Measurements from ENCODE around the gene XPNPEP1. TPM values are rescaled to one million over a fixed set of nuclear protein-coding genes. Genes with fewer than 3 reads are reported as not detected.

Gene XPNPEP1
- total and polyA plus RNA-seq, 12 donors = 17.8 to 103 (median 58.4) TPM

- DNase-seq = peak in 6 of 7 donors; percentile 50 to 88 (median 78)
- 58 to 67% (median 61%) methylated on average over 5 of the region's 5 CpGs for WGBS, 4 donors
- Histone ChIP-seq H3K4me1 (replicated peaks in 1 of 2) (peaks cover 32 to 53% of the 10 kb centered on the region in 2 donors), H3K4me3 (no peak overlapping the region), H3K27ac (peak overlapping the region in 3 of 5 donors; percentile 21 to 75 (median 48)), H3K27me3 (no peaks in the 10 kb centered on the region), H3K36me3 (replicated peaks in 1 of 2) (peaks cover 0 to 11% of the 10 kb centered on the region in 2 donors), H3K9me3 (replicated peaks in 1 of 3) (no peaks in the 10 kb centered on the region)
- intact Hi-C loops (cut with DNase I) = no loop called here
- TF ChIP-seq POLR2A (IDR thresholded peaks at IDR 0.05) (no peak), CTCF (IDR thresholded peaks at IDR 0.05) (no peak)
Measured at GRCh38 chr10:109894516-109894915, 28.8 kb downstream of the XPNPEP1 start.

GRCh38 chr10:109893386-109893785 lies 29.9 kb downstream of the XPNPEP1 start:
- no peak for TF ChIP-seq POLR2A (IDR thresholded peaks at IDR 0.05)
- TF ChIP-seq CTCF (IDR thresholded peaks at IDR 0.05) = no peak
- H3K9me3 ChIP-seq (replicated peaks in 1 of 3) = no peaks in the 10 kb centered on the region
- no peak overlapping the region for H3K4me3 ChIP-seq
- peaks cover 0 to 11% of the 10 kb centered on the region in 2 donors for H3K36me3 ChIP-seq (replicated peaks in 1 of 2)
- H3K27ac ChIP-seq = peak overlapping the region in 4 of 5 donors; percentile 60 to 76 (median 72)
- H3K4me1 ChIP-seq (replicated peaks in 1 of 2) = peaks cover 32 to 47% of the 10 kb centered on the region in 2 donors
- WGBS, 4 donors = 81 to 88% (median 87%) methylated on average over 4 of the region's 4 CpGs
- no peak for DNase-seq
- no peaks in the 10 kb centered on the region for H3K27me3 ChIP-seq
- intact Hi-C loops (cut with DNase I) = no loop called here

- DNase-seq = peak; percentile 55 to 88 (median 83)
- intact Hi-C loops (cut with DNase I) = no loop called here
- TF ChIP-seq POLR2A (IDR thresholded peaks at IDR 0.05) = peak in 1 of 2 donors; percentile 54
- TF ChIP-seq CTCF (IDR thresholded peaks at IDR 0.05) = no peak
- Histone ChIP-seq H3K27ac (peak overlapping the region; percentile 27 to 76 (median 68)), H3K9me3 (replicated peaks in 1 of 3) (no peaks in the 10 kb centered on the region), H3K36me3 (replicated peaks in 1 of 2) (peaks cover 0 to 12% of the 10 kb centered on the region in 2 donors), H3K27me3 (no peaks in the 10 kb centered on the region), H3K4me1 (replicated peaks in 1 of 2) (peaks cover 32 to 47% of the 10 kb centered on the region in 2 donors), H3K4me3 (peak overlapping the region in 1 of 4 donors; percentile 13)
- 23 to 53% (median 35%) methylated on average over 9 of the region's 9 CpGs for WGBS, 4 donors
Measured at GRCh38 chr10:109892931-109893330, 30.4 kb downstream of the XPNPEP1 start.

- Histone ChIP-seq H3K27me3 (no peaks in the 10 kb centered on the region), H3K9me3 (replicated peaks in 1 of 3) (no peaks in the 10 kb centered on the region), H3K4me1 (replicated peaks in 1 of 2) (peaks cover 32 to 47% of the 10 kb centered on the region in 2 donors), H3K36me3 (replicated peaks in 1 of 2) (peaks cover 0 to 16% of the 10 kb centered on the region in 2 donors), H3K4me3 (no peak overlapping the region), H3K27ac (peak overlapping the region in 3 of 5 donors; percentile 63 to 75 (median 68))
- no peak for TF ChIP-seq POLR2A (IDR thresholded peaks at IDR 0.05)
- TF ChIP-seq CTCF (IDR thresholded peaks at IDR 0.05) = no peak
- intact Hi-C loops (cut with DNase I) = no loop called here
- 77 to 89% (median 83%) methylated on average over 4 of the region's 4 CpGs for WGBS, 4 donors
- no peak for DNase-seq
Measured at GRCh38 chr10:109892117-109892516, 31.2 kb downstream of the XPNPEP1 start.

Data from adrenal gland (tissue), 12 donors.